NCI-H524 treated with DMSO at 0.1 percent for 48 hours (cell line): ENCODE measurements around the gene GPR37L1.
A peak's percentile ranks its signal among the peaks of the same experiment; 100 is the strongest.
"Not testable (repeated sequence)": the region's sequence is repeated elsewhere in the genome, so short reads cannot be mapped to it uniquely, and the experiment has no call there.

Experiments used
- DNase-seq: peaks from one replicate; lab custom pipeline; 2025; lab: John Stamatoyannopoulos, UW

GPR37L1 gene

DNA sequence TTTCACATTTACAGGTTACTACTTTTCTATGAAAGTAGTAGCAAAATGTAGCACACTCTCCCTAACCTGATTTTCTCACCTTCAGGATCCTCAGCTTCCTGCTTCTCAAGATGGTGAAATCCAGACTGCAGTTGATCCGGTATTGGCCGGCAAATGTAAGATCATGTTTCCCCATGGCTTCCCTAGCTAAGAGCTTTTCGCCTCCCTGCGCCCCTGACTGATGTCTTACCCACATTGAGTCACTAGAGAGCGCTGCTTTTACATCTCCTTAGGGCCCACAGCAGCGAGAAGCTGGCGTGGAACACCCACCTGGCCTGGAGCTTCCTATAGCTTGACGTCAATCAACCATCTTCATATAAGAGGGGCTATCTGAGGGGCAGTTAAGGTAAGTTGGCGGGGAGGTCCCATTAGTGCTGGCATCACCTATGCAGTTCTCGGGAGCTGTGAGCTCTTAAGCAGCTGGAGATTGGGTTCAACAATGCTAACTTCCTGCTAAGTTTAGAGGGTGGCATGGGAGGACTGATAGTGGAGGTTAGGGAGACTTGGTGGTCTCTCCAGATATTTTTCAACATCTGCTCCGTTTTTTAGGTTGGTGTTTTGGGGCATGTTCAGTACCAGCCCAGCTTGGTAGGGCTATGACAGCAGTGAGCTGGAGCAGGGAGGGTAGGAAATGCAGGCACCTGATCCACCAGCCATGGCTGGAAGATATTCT is 32.2 kb downstream of the GPR37L1 start:
- DNase-seq = no peak

GRCh38 chr1:202155478-202156021 is 32.8 kb downstream of the GPR37L1 start:
- no peak for DNase-seq

- DNase-seq = no peak
Measured at GRCh38 chr1:202156590-202156989, 33.9 kb downstream of the GPR37L1 start.

DNA sequence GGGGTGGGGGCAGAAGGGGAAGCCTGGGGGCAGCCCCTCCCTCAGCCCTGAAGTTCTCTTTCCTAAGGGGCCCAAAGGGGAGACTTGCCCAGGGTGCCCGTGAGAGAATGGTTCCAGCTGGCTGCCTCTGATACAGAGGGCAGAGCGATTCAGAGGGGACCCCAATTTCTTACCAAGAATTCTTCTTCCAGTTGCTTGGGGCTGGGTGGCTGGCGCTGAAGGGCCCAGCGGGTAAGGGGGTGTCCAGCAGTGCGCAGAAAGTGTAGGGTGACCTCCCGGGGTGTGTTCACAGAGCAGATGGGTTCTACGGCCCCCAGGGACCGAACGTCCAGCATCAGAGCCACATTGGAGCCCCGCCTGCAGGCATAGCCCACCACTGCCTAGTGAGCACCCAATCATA is 35.2 kb downstream of the GPR37L1 start:
- DNase-seq = no peak

- DNase-seq = no peak
Measured at GRCh38 chr1:202158810-202159533, 36.3 kb downstream of the GPR37L1 start.

DNA sequence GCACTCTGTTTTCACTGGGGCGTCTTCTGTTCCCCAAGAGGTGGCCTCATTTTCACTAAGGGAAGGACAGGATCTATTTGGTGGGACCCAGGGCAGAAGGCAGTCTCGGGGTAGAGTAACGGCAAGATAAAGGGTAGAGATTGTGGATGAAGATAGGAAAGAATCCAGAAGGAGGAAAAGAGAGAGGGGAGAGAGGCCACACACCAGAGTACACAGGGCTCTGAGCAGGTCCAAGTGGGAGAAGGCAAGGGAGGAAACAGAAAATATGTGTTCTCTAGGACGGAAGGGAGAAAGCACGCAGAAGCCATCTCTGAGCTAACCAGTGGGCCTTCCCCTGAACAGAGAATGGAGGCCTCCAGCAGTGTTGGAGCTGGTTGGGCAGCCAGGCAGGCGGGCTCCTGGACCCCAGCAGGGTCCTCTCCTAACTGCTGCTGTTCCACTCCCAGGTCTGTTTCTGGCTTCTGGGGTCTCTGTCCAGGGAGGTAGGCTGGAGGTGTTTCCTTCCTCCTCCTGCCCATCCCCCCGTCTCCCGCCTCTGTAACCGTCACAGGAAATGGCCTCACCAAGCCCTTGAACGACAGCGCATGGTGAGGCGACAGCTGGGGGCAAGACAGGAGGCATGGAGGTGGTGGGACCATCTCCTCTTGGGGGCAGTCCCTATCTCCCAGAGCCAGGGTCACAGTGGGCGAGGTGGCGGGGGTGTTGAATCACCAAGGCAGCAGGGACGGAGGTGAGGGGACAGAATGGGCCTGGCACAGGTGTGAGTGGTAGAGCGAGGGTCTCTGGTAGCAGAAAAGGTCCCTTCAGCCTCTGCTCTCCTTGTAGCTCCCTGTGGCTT is 37.0 kb downstream of the GPR37L1 start:
- no peak for DNase-seq

GRCh38 chr1:202160377-202160940 is 37.7 kb downstream of the GPR37L1 start, which contains the start of gene PTPN7:
Gene PTPN7, minus strand, starts transcription at chr1:202160602. Its CDS starts 1,200 bp downstream, at chr1:202159402.
- DNase-seq = no peak

DNA sequence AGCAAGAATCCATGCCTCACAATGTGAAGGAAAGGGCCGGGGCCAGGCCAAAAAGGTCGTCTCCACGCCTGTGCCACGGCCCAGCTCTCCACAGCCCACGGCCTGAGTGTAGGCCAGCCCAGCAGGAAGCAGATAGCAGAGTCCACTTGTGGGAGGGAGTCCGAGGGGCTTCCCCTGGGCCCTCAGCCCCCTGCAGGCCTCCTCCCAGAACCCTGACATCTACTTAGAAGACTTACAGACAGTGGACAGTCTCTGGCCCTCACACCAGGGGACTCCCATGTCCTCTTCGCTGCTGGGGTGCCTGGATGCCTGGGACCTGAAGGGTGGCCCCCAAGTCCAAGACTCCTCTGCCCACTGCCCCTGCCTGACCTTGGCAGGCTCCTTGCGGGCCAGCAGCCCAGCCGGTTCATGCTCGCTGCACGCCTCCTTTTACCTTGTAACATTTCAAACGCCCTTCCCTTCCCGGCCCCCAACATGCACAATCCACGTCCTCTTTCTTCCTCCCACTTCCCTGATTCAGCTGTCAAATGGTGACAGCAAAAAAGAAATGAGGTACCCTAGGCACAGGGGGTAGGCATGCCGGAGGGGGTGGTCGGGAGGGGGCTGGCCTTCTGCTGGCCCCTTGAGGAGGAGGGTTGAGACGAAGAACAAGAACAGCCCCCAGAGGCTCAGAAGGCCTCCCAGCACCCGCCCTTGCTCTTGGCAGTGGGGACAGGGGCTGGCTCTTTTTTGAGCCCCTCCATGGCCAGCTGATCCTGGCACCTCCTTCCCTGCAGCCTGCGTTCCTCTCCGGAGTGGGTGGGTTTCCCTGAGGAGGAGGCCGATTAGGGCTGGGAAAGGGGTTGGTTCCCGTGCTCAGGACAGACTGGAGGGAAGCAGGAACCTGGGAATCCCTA is 38.7 kb downstream of the GPR37L1 start:
- no peak for DNase-seq

- no peak for DNase-seq
Measured at GRCh38 chr1:202162047-202162417, 39.3 kb downstream of the GPR37L1 start.

GRCh38 chr1:202162418-202163280 is 39.9 kb downstream of the GPR37L1 start:
- DNase-seq = no peak

- no peak for DNase-seq
Measured at GRCh38 chr1:202163281-202164270, 40.9 kb downstream of the GPR37L1 start.

- DNase-seq = no peak
Measured at GRCh38 chr1:202164271-202165037, 41.7 kb downstream of the GPR37L1 start.

- no peak for DNase-seq
Measured at GRCh38 chr1:202165267-202165941, 42.7 kb downstream of the GPR37L1 start.

- no peak for DNase-seq
Measured at GRCh38 chr1:202165942-202166843, 43.5 kb downstream of the GPR37L1 start.

DNA sequence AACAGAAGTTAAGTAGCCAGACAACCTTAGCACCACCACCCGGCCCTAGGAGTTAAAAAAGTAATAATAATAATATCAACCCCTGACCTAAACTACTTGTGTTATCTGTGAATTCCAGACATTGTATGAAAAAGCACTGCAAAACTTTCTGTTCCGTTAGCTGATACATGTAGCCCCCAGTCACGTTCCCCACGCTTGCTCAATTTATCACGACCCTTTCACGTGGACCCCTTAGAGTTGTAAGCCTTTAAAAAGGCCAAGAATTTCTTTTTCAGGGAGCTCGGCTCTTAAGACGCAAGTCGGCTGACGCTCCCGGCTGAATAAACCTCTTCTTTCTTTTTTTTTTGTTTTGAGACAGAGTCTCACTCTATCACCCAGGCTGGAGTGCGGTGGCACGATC is 44.3 kb downstream of the GPR37L1 start:
- DNase-seq = not testable (repeated sequence)

DNA sequence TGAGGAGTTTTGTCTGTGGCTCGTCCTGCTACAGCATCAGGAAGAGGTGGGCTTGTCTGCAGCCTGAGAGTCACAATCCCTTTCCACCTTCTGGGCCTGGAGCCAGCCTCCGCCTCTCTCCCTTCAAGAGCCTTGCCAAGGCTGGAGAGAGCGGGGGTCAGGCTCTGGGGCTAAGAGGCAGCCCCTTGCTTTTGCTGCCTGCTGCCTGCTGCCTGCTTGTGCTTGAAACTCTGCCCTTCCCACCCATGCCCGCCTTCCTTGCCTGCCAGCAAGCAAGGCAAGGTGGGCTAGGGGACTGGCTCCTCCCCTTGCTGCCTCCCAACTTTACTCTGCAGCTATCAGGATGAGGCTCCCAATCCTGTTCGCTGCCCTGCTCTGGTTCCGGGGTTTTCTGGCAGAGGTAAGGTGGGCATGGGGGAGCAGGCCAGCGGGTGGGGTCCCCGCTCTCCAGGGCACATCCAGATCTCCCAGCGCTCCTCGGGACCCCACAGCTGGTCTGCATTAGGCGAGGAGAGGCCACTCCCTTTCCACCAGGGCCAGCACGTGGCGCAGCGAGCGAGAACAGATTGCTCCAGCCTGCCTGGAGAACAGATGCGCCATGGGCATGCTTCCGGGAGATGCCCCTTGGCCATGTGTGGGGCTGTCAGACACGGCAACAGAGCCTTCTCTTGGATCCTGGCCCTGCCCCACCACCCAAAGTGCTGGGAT is 45.1 kb downstream of the GPR37L1 start:
- DNase-seq = peak; percentile 51
